SK-N-MC (cell line): Measurements from ENCODE around the gene SLC7A8.

Experiments
- EZH2 ChIP-seq: fragments of 200-600 bp; sonication (generic); IDR thresholded peaks from one replicate; pipeline ENCODE4 v1.6.1; 2017; ENCODE audit warnings: antibody characterized with exemption
- FOXP2 ChIP-seq: optimal IDR thresholded peaks from 2 replicates; pipeline ENCODE3; 2011; ENCODE audit warnings: mild to moderate bottlenecking, moderate library complexity; ENCODE audit not compliant: insufficient read depth; ENCODE audit errors: extremely low read length, control extremely low read depth
- POLR2AphosphoS5 ChIP-seq: IDR thresholded peaks from 2 replicates; pipeline ENCODE4 v1.6.1; 2012; ENCODE audit warnings: mild to moderate bottlenecking, low read depth, low read length, borderline replicate concordance

DNA sequence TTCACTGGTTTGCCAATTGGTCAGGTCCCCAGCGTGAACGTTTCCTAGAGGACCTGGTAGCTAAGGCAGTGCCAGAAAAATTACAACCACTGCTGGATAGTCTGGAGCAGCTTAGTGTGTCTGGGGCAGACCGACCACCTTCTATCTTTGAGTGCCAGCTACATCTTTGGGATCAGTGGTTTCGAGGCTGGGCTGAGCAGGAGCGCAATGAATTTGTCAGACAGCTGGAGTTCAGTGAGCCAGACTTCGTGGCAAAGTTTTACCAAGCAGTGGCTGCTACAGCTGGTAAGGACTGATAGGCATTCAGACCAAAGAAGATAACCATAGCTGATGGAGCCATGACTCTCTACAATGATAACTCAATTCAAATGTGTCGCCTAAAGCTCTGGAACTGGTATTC lies 85.7 kb downstream of the SLC7A8 start:
- no peak for TF ChIP-seq POLR2AphosphoS5
- TF ChIP-seq EZH2: no peak
- TF ChIP-seq FOXP2: no peak
